Stimulated activated memory B cell treated with anti-CD40 and anti-IgM and Interleukin-4, amounts not matched to agents 10 μg/mL and 1 μg/mL and 100 μg/mL, for 72 hours (primary cell): ENCODE measurements around the gene TOX2.

Source experiments
- ATAC-seq: fragments of 150-1000 bp; cut with Tn5 transposase; 2 replicates; pipeline ENCODE4 v1.10.0; 2021
- H3K27ac Mint-ChIP-seq: one replicate; pipeline ENCODE4 v1.8.0; 2022; ENCODE audit warnings: mild to moderate bottlenecking, mixed read lengths
- H3K27me3 Mint-ChIP-seq: one replicate; pipeline ENCODE4 v1.8.0; 2022; ENCODE audit warnings: mixed read lengths
- H3K36me3 Mint-ChIP-seq: one replicate; pipeline ENCODE4 v1.8.0; 2022; ENCODE audit warnings: mixed read lengths
- H3K4me1 Mint-ChIP-seq: one replicate; pipeline ENCODE4 v1.8.0; 2022; ENCODE audit warnings: mixed read lengths
- H3K4me3 Mint-ChIP-seq: one replicate; pipeline ENCODE4 v1.8.0; 2022; ENCODE audit warnings: mild to moderate bottlenecking, moderate library complexity, mixed read lengths
- H3K9me3 Mint-ChIP-seq: one replicate; pipeline ENCODE4 v1.8.0; 2022; ENCODE audit warnings: mixed read lengths

Gene TOX2

GRCh38 chr20:44057698-44058675 lies 143.3 kb downstream of the TOX2 start:
- Mint-ChIP-seq H3K9me3 (peaks cover 5% of the 10 kb centered on the region), H3K36me3 (no peaks in the 10 kb centered on the region), H3K27ac (no peak overlapping the region), H3K27me3 (peaks cover 15% of the 10 kb centered on the region), H3K4me3 (no peak overlapping the region), H3K4me1 (no peaks in the 10 kb centered on the region)
- ATAC-seq: no peak

- Mint-ChIP-seq H3K4me3 (no peak overlapping the region), H3K4me1 (peaks cover 15% of the 10 kb centered on the region), H3K9me3 (peaks cover 3% of the 10 kb centered on the region), H3K36me3 (no peaks in the 10 kb centered on the region), H3K27me3 (peaks cover 20% of the 10 kb centered on the region), H3K27ac (no peak overlapping the region)
- no peak for ATAC-seq
These were observed 150.1 kb downstream of the TOX2 start for GRCh38 chr20:44064501-44065400.

- no peak overlapping the region for H3K27ac Mint-ChIP-seq
- no peaks in the 10 kb centered on the region for H3K36me3 Mint-ChIP-seq
- ATAC-seq: no peak
- peaks cover 20% of the 10 kb centered on the region for H3K27me3 Mint-ChIP-seq
- H3K9me3 Mint-ChIP-seq: peaks cover 3% of the 10 kb centered on the region
- H3K4me1 Mint-ChIP-seq: peaks cover 24% of the 10 kb centered on the region
- no peak overlapping the region for H3K4me3 Mint-ChIP-seq
These were observed 151.0 kb downstream of the TOX2 start for GRCh38 chr20:44065401-44066340.

- peak overlapping the region; percentile 63 for H3K27ac Mint-ChIP-seq
- no peak for ATAC-seq
- no peak overlapping the region for H3K4me3 Mint-ChIP-seq
- H3K4me1 Mint-ChIP-seq: peaks cover 30% of the 10 kb centered on the region
- peaks cover under 1% of the 10 kb centered on the region for H3K9me3 Mint-ChIP-seq
- peaks cover 30% of the 10 kb centered on the region for H3K27me3 Mint-ChIP-seq
- H3K36me3 Mint-ChIP-seq: no peaks in the 10 kb centered on the region
These were observed 152.3 kb downstream of the TOX2 start for GRCh38 chr20:44066645-44067606.

GRCh38 chr20:44067650-44068081 lies 153.0 kb downstream of the TOX2 start:
- Mint-ChIP-seq H3K4me3 (no peak overlapping the region), H3K36me3 (no peaks in the 10 kb centered on the region), H3K4me1 (peaks cover 33% of the 10 kb centered on the region)

GRCh38 chr20:44068316-44069201 lies 153.9 kb downstream of the TOX2 start:
- Mint-ChIP-seq H3K9me3 (no peaks in the 10 kb centered on the region), H3K4me3 (peak overlapping the region; percentile 77), H3K36me3 (no peaks in the 10 kb centered on the region), H3K4me1 (peaks cover 33% of the 10 kb centered on the region), H3K27ac (peak overlapping the region; percentile 97), H3K27me3 (peaks cover 35% of the 10 kb centered on the region)
- ATAC-seq: peak; percentile 29

More at GRCh38 chr20:44067650-44068081, 153.0 kb downstream of the TOX2 start:
- H3K27me3 Mint-ChIP-seq: peaks cover 35% of the 10 kb centered on the region
- H3K27ac Mint-ChIP-seq: peak overlapping the region; percentile 97
- ATAC-seq: no peak
- no peaks in the 10 kb centered on the region for H3K9me3 Mint-ChIP-seq

- Mint-ChIP-seq H3K27ac (peak overlapping the region; percentile 97), H3K4me3 (peak overlapping the region; percentile 77), H3K9me3 (no peaks in the 10 kb centered on the region), H3K36me3 (no peaks in the 10 kb centered on the region), H3K4me1 (peaks cover 33% of the 10 kb centered on the region), H3K27me3 (peaks cover 35% of the 10 kb centered on the region)
- ATAC-seq: peak; percentile 83
These were observed 154.8 kb downstream of the TOX2 start for GRCh38 chr20:44069203-44070011.

- peak overlapping the region; percentile 97 for H3K27ac Mint-ChIP-seq
- H3K4me1 Mint-ChIP-seq: peaks cover 33% of the 10 kb centered on the region
- H3K36me3 Mint-ChIP-seq: no peaks in the 10 kb centered on the region
- no peak for ATAC-seq
- H3K27me3 Mint-ChIP-seq: peaks cover 35% of the 10 kb centered on the region
- peak overlapping the region; percentile 77 for H3K4me3 Mint-ChIP-seq
- H3K9me3 Mint-ChIP-seq: no peaks in the 10 kb centered on the region
These were observed 155.7 kb downstream of the TOX2 start for GRCh38 chr20:44070139-44070900.

GRCh38 chr20:44071057-44071456 lies 156.4 kb downstream of the TOX2 start:
- Mint-ChIP-seq H3K4me1 (peaks cover 33% of the 10 kb centered on the region), H3K4me3 (no peak overlapping the region), H3K36me3 (no peaks in the 10 kb centered on the region), H3K27ac (peak overlapping the region; percentile 97), H3K9me3 (no peaks in the 10 kb centered on the region), H3K27me3 (peaks cover 35% of the 10 kb centered on the region)
- no peak for ATAC-seq

- no peak for ATAC-seq
- Mint-ChIP-seq H3K4me3 (no peak overlapping the region), H3K4me1 (peaks cover 33% of the 10 kb centered on the region), H3K27ac (peak overlapping the region; percentile 44), H3K36me3 (no peaks in the 10 kb centered on the region), H3K27me3 (peaks cover 30% of the 10 kb centered on the region), H3K9me3 (no peaks in the 10 kb centered on the region)
These were observed 157.0 kb downstream of the TOX2 start for GRCh38 chr20:44071526-44072111.

- Mint-ChIP-seq H3K36me3 (no peaks in the 10 kb centered on the region), H3K27me3 (peaks cover 22% of the 10 kb centered on the region), H3K4me3 (no peak overlapping the region), H3K4me1 (peaks cover 33% of the 10 kb centered on the region), H3K9me3 (no peaks in the 10 kb centered on the region), H3K27ac (peak overlapping the region; percentile 44)
- no peak for ATAC-seq
These were observed 157.7 kb downstream of the TOX2 start for GRCh38 chr20:44072384-44072783.
